GM12873 (cell line): Measurements from ENCODE around the gene NR5A1.

Source experiments
- CTCF ChIP-seq: IDR thresholded peaks from 2 replicates; pipeline ENCODE4 v1.5.1; 2012; ENCODE audit warnings: low read depth, mild to moderate bottlenecking, moderate library complexity, low read length, control low read depth; ENCODE audit not compliant: insufficient read depth; ENCODE audit errors: missing control alignments

Gene NR5A1

GRCh38 chr9:124450931-124451661, 56.1 kb downstream of the NR5A1 start:
- no peak for TF ChIP-seq CTCF

GRCh38 chr9:124450241-124450924, 56.8 kb downstream of the NR5A1 start, which contains the start of gene ADGRD2:
Gene ADGRD2, plus strand, starts transcription at chr9:124450451. Its CDS starts 1,216 bp downstream, at chr9:124451667.
- TF ChIP-seq CTCF, result no peak

- no peak for TF ChIP-seq CTCF
These were observed 57.6 kb downstream of the NR5A1 start for GRCh38 chr9:124449381-124450151.

GRCh38 chr9:124448019-124448418, 59.2 kb downstream of the NR5A1 start:
- no peak for TF ChIP-seq CTCF

GRCh38 chr9:124447297-124447661, 59.9 kb downstream of the NR5A1 start:
- no peak for TF ChIP-seq CTCF

- no peak for TF ChIP-seq CTCF
These were observed 63.0 kb downstream of the NR5A1 start for GRCh38 chr9:124444166-124444565.

- TF ChIP-seq CTCF, result no peak
These were observed 63.6 kb downstream of the NR5A1 start for GRCh38 chr9:124443625-124444024.
